ENCODE measurements around the gene USP35.

DNA sequence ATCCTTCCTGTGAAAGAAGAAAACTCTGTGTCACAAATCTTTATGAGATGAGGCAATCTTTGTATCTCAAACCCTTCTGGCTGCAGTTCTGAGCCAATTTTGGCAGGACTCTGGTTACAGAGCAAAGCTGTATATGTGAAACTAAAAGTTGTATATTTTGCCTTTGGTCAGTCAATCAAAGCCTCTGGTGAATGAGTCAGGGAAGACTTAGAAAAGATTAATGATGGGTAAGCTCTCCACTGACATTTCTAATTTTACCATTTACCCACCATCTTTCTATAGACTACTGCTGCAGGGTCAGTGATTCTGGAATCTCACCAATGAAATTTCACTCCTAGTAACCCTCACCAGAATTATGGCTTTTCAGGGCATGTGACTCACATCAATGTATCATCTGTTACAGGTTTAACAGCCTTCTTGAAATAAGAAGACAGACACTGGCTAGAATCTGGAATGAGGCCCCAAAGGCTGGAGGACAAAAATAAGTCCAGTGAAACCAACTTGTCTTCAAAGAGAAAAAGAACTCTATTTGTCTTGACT, 43.3 kb downstream of the USP35 start:
- TF ChIP-seq, protein P1, sequence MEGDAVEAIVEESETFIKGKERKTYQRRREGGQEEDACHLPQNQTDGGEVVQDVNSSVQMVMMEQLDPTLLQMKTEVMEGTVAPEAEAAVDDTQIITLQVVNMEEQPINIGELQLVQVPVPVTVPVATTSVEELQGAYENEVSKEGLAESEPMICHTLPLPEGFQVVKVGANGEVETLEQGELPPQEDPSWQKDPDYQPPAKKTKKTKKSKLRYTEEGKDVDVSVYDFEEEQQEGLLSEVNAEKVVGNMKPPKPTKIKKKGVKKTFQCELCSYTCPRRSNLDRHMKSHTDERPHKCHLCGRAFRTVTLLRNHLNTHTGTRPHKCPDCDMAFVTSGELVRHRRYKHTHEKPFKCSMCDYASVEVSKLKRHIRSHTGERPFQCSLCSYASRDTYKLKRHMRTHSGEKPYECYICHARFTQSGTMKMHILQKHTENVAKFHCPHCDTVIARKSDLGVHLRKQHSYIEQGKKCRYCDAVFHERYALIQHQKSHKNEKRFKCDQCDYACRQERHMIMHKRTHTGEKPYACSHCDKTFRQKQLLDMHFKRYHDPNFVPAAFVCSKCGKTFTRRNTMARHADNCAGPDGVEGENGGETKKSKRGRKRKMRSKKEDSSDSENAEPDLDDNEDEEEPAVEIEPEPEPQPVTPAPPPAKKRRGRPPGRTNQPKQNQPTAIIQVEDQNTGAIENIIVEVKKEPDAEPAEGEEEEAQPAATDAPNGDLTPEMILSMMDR (conservative IDR thresholded peaks at IDR 0.05 in 1 of 2, IDR thresholded peaks at IDR 0.05 in 1 of 2; ENCODE audit: extremely low read depth in 1 of 2, insufficient read depth in 1 of 2, low read depth in 1 of 2, low read length in 2 of 2) = no peak
- TF ChIP-seq EZH2 (IDR thresholded peaks at IDR 0.05; ENCODE audit: borderline replicate concordance, low read length) = no peak
